ENCODE data around the gene FCRL3.

Gene FCRL3

DNA sequence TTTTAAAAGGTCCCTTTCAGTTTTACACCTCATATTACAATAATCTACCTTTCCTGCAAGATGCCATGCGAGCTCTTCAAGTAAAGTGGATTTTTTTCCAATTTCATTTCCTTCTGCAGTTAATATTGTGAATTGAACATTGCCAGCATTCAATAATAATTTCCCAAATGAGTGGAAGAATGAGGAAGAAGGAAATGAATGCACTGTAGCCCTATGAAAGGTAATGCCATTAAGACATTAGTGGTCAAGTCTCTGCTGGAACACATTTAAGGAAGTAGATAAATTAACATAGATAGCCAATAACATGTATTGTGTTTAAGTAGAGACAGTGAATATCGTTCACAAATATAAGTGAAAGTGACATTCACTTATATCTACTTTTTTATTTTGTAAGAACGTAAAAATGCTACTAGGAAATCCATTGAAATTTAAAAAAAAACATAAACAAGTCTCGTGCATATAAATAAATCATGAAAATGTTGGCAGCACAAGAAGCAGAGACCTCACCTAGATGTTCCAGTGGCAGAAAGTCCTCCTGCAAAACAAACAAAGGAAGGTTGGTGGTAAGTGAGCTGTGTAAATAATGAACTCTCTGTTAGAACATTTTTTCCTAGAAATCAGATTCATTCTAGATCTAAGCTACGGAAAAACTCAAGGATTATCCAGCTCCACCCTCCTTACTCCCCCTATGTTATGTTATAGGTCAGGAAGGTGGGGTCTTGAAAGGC lies 17.7 kb downstream of the FCRL3 start:
- DNase-seq = no peak

- DNase-seq = no peak
Observed at GRCh38 chr1:157678721-157679120, 21.8 kb downstream of the FCRL3 start.

DNA sequence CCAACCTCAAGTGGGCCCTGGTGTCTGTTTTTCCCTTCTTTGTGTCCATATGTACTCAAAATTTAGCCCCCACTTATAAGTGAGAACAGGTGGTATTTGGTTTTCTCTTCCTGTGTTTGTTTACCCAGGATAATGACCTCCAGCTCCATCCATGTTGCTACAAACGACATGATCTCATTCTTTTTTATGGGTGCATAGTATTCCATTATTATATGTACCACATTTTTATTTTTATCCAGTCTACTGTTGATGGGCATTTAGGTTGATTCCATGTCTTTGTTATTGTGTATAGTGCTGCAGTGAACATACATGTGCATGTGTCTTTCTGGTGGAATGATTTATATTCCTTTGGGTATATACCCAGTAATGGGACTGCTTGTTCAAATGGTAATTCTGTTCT lies 27.6 kb downstream of the FCRL3 start:
- no peak for DNase-seq

DNA sequence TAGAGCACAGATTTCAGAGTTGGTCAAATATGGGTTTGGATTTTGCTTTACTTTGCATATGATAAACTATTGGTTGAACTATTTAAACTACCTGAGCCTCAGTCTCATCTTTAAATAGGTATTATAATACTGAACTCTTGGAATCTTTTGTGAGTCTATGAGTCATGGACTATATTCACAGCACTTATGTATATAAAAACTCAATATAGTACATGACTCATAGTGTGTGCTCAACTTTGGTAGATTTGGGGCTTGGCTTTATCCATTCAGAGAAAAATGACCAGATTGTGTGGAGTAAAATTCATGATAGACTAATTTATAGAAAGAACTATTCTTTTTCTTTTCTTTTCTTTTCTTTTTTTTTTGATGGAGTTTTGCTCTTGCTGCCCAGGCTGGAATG lies 28.7 kb downstream of the FCRL3 start:
- no peak for DNase-seq

DNA sequence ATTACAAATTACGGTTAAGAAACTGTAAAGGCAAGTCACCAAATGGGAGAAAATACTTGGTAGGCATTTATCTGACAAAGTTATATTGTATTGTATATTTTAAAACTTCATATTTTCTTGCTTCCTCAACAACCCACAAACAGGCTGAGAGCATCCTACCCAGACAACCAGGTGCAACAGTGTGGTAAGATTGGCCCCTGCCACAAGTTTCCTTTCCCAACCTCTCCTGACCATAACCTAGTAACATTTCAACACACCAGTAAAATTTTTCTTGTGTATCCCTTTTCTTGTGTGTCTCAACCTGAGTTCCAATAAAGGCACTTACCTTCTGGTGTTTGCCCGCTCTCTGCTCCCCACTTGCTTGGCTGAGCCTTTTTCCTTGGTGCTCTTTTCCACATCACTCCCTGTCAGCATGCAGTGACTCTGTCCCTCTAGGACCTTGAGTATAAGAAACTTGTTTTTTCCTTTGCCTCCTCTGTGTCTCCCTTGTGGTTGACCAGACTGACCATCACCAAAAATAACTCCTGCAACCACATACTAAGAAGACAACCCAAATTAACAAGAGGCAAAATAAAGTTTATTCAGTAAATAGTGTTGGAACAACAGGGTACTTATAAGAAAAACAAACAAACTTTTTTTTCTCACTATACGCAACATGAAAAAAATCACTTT lies 40.9 kb downstream of the FCRL3 start:
- DNase-seq = no peak

- DNase-seq = no peak
Observed at GRCh38 chr1:157658571-157658970, 42.0 kb downstream of the FCRL3 start.

GRCh38 chr1:157653494-157653873 lies 47.1 kb downstream of the FCRL3 start:
- no peak for DNase-seq

DNA sequence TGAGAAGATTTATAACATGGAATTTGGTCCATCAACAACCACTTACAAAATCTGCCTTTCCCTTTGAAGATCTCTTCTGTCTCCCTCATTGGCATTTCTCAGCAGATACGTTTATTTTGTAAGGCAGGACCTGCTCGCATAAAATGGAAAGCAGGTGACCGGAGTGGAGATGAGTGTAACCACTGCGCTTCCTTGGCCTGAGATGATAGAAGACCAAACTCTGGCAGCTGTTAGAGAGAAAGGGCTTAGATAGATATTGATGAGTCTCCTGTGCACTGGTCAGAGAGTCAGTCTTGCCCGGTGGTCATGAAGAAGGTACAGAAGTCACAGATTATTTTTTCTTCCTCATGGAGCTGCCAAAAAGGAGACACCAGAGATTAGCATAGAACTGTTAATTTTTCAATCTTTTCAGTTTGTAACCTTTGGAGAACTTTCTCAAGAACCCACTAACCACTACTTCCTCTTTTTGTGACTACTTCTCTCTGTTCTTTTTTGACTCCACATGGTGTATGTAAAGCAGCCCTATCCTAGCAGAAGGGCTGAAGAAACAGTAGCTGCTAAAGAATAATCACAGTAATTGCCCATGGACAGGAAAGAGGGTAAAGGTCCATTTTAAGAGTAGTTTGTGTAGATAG lies 47.6 kb downstream of the FCRL3 start:
- DNase-seq = no peak

DNA sequence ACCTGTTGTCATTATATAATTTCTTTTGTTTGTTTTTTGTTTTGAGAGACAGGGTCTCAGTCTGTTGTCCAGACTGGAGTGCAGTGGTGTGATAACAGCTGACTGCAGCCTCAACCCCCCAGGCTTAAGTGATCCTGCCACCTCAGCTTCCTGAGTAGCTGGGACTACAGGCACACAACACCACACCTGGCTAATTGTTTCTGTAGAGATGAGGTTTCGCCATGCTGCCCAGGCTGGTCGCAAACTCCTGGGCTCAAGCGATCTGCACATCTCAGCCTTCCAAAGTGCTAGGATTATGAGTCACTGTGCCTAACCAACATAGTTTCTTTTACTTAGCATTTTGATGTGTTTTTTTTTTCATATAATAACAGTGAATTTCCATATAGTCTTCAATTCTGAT lies 52.3 kb downstream of the FCRL3 start:
- DNase-seq = no peak

- DNase-seq = no peak
Observed at GRCh38 chr1:157646144-157646543, 54.4 kb downstream of the FCRL3 start.

DNA sequence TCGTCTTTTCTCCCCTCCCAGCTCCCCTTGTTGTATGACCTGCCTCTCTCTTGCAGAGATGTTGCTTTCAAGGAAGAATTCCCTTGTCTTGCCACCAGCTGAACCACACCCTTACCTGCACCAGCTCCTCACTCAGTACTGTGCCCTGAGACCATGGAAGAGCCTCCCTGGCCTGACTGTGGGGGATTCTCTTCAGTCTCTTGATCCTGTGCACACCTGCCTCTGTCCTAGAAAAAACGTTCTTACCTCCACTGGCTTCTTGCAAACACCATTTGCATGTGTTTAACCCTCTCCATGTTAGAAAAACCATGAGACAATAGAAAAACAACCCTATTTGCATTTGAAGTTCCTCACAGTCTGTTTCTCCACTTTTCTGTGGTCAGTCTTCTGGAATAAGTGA lies 59.4 kb downstream of the FCRL3 start:
- no peak for DNase-seq

DNA sequence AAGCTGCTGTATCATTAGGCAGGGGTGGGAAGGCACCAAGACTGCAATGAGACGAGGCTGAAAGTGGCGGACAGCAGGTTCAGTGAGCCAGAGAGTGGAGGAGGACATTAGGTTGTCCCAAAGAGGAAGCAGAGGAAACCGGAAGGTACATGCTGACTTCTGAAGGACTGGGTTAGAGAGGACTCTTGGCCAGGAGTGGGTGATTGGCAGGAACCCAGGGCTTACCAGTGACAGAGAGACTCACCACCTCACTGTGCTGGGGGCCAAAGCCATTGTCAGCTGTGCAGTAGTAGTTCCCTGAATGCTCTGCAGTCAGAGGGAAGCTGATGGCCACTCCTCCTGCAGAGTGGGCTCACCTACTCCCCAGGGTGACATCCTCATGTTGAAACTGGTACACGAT lies 60.8 kb downstream of the FCRL3 start:
- no peak for DNase-seq

- DNase-seq = no peak
Observed at GRCh38 chr1:157628773-157629172, 71.8 kb downstream of the FCRL3 start.
